ENCODE data around the gene KIF14. TPM values are rescaled to one million over a fixed set of nuclear protein-coding genes. Genes with fewer than 3 reads are reported as not detected.
"Not testable (repeated sequence)": the region's sequence is repeated elsewhere in the genome, so short reads cannot be mapped to it uniquely, and the experiment has no call there.

The KIF14 gene
- polyA plus RNA-seq, 1 donor = 2.9 TPM

- no peak overlapping the region for H3K4me3 ChIP-seq (ENCODE audit: low read length)
- H3K36me3 ChIP-seq (ENCODE audit: control insufficient read depth, insufficient read depth, low read length) = no peaks in the 10 kb centered on the region
- no peaks in the 10 kb centered on the region for H3K9me3 ChIP-seq (ENCODE audit: control insufficient read depth, low read depth, low read length)
- 100% methylated on average over 1 of the region's 2 CpGs for WGBS (ENCODE audit: insufficient coverage, low lambda C conversion rate)
- no peak overlapping the region for H3K27ac ChIP-seq (ENCODE audit: low read length)
- H3K27me3 ChIP-seq (ENCODE audit: control insufficient read depth, insufficient read depth, low read length) = no peaks in the 10 kb centered on the region
- no peaks in the 10 kb centered on the region for H3K4me1 ChIP-seq (ENCODE audit: control insufficient read depth, insufficient read depth, low read length)
- DNase-seq = no peak
Measured at GRCh38 chr1:200634261-200635122, 13.9 kb upstream of the KIF14 start.

DNA sequence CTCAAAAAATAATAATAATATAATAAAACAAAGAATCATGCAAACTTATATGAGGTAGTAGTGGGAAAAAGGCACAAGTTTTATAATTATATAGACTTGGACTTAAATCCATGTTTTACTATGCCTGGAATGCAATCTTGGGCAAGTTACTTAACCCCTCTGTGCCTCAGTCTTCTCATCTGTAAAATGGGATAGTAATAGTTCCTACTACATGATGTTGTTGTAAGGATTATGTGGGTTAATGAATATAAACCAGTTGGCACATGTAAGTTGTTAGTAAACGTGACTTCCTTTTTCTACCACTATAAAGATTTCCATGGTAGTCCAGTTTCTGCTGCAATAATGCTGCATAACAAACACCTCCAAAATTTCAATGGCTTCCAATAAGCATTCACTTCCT is 10.8 kb upstream of the KIF14 start:
- Histone ChIP-seq H3K9me3 (ENCODE audit: control insufficient read depth, low read depth, low read length) (no peaks in the 10 kb centered on the region), H3K4me3 (ENCODE audit: low read length) (no peak overlapping the region), H3K27ac (ENCODE audit: low read length) (no peak overlapping the region), H3K4me1 (ENCODE audit: control insufficient read depth, insufficient read depth, low read length) (no peaks in the 10 kb centered on the region), H3K27me3 (ENCODE audit: control insufficient read depth, insufficient read depth, low read length) (no peaks in the 10 kb centered on the region), H3K36me3 (ENCODE audit: control insufficient read depth, insufficient read depth, low read length) (no peaks in the 10 kb centered on the region)
- WGBS (ENCODE audit: insufficient coverage, low lambda C conversion rate) = no CpG with 5 or more reads among the region's 1 CpG
- no peak for DNase-seq

DNA sequence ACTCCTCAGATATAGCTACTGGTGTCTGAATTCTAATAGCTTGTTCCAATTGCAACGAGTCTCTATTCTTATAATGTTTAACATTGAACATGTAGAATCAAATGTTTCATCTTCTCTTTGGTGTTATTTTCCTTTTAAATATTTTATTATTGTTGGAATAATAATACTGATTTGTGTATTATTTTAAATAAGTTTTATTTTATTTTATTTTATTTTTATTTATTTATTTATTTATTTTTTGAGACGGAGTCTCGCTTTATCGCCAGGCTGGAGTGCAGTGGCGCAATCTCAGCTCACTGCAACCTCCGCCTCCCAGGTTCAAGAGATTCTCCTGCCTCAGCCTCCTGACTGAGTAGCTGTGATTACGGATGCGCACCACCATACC is 10.0 kb upstream of the KIF14 start:
- H3K4me1 ChIP-seq (ENCODE audit: control insufficient read depth, insufficient read depth, low read length); H3K27ac ChIP-seq (ENCODE audit: low read length); H3K27me3 ChIP-seq (ENCODE audit: control insufficient read depth, insufficient read depth, low read length); H3K4me3 ChIP-seq (ENCODE audit: low read length); DNase-seq; H3K9me3 ChIP-seq (ENCODE audit: control insufficient read depth, low read depth, low read length); H3K36me3 ChIP-seq (ENCODE audit: control insufficient read depth, insufficient read depth, low read length): not testable (repeated sequence)
- 84% methylated on average over 5 of the region's 8 CpGs for WGBS (ENCODE audit: insufficient coverage, low lambda C conversion rate)

DNA sequence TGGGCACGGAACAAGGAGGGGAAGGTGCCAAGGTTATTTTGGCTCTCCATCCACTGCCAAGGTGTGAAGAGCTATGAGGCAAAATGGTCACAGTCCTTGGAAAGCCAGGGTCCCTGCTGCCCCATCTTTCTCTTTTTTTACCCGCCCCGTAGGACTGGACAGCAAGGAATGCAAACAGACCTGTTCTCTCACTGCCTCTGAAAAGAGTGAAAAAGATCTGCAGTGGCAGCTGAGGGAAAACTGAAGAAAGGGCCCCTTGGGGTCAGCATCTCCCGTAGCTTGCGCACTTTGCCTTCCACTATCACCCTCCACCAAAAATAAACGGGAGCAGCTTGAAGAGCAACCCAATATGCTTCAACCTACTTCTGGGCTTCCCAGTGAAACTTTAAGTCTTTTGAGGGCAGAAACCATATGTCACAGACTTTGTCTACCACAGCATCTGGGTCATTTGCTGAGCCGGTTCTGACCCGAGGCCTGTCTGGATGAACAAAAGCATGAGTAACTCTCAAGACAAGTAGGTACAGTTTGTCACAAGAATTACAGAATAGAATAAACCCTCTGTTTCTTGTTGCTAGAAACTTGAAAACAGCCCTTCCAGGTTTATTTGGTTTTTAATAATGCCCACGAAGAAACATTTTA is 9.4 kb upstream of the KIF14 start:
- Histone ChIP-seq H3K9me3 (ENCODE audit: control insufficient read depth, low read depth, low read length) (no peaks in the 10 kb centered on the region), H3K4me1 (ENCODE audit: control insufficient read depth, insufficient read depth, low read length) (no peaks in the 10 kb centered on the region), H3K36me3 (ENCODE audit: control insufficient read depth, insufficient read depth, low read length) (no peaks in the 10 kb centered on the region), H3K27ac (ENCODE audit: low read length) (no peak overlapping the region), H3K4me3 (ENCODE audit: low read length) (no peak overlapping the region), H3K27me3 (ENCODE audit: control insufficient read depth, insufficient read depth, low read length) (no peaks in the 10 kb centered on the region)
- 90% methylated on average over 2 of the region's 9 CpGs for WGBS (ENCODE audit: insufficient coverage, low lambda C conversion rate)
- no peak for DNase-seq

- Histone ChIP-seq H3K4me3 (ENCODE audit: low read length) (no peak overlapping the region), H3K4me1 (ENCODE audit: control insufficient read depth, insufficient read depth, low read length) (no peaks in the 10 kb centered on the region), H3K9me3 (ENCODE audit: control insufficient read depth, low read depth, low read length) (no peaks in the 10 kb centered on the region), H3K27me3 (ENCODE audit: control insufficient read depth, insufficient read depth, low read length) (no peaks in the 10 kb centered on the region), H3K36me3 (ENCODE audit: control insufficient read depth, insufficient read depth, low read length) (no peaks in the 10 kb centered on the region), H3K27ac (ENCODE audit: low read length) (no peak overlapping the region)
- DNase-seq = no peak
- WGBS (ENCODE audit: insufficient coverage, low lambda C conversion rate) = no CpG with 5 or more reads among the region's 7 CpGs
Measured at GRCh38 chr1:200628223-200628881, 7.8 kb upstream of the KIF14 start.

- no peaks in the 10 kb centered on the region for H3K27me3 ChIP-seq (ENCODE audit: control insufficient read depth, insufficient read depth, low read length)
- no peak for DNase-seq
- H3K4me1 ChIP-seq (ENCODE audit: control insufficient read depth, insufficient read depth, low read length) = no peaks in the 10 kb centered on the region
- no peak overlapping the region for H3K27ac ChIP-seq (ENCODE audit: low read length)
- no peaks in the 10 kb centered on the region for H3K9me3 ChIP-seq (ENCODE audit: control insufficient read depth, low read depth, low read length)
- no CpG with 5 or more reads among the region's 1 CpG for WGBS (ENCODE audit: insufficient coverage, low lambda C conversion rate)
- no peak overlapping the region for H3K4me3 ChIP-seq (ENCODE audit: low read length)
- no peaks in the 10 kb centered on the region for H3K36me3 ChIP-seq (ENCODE audit: control insufficient read depth, insufficient read depth, low read length)
Measured at GRCh38 chr1:200627575-200628222, 7.1 kb upstream of the KIF14 start.

GRCh38 chr1:200626853-200627534 is 6.4 kb upstream of the KIF14 start:
- no peaks in the 10 kb centered on the region for H3K9me3 ChIP-seq (ENCODE audit: control insufficient read depth, low read depth, low read length)
- no peaks in the 10 kb centered on the region for H3K36me3 ChIP-seq (ENCODE audit: control insufficient read depth, insufficient read depth, low read length)
- 100% methylated on average over 2 of the region's 5 CpGs for WGBS (ENCODE audit: insufficient coverage, low lambda C conversion rate)
- H3K4me1 ChIP-seq (ENCODE audit: control insufficient read depth, insufficient read depth, low read length) = no peaks in the 10 kb centered on the region
- no peak for DNase-seq
- H3K4me3 ChIP-seq (ENCODE audit: low read length) = no peak overlapping the region
- H3K27me3 ChIP-seq (ENCODE audit: control insufficient read depth, insufficient read depth, low read length) = no peaks in the 10 kb centered on the region
- no peak overlapping the region for H3K27ac ChIP-seq (ENCODE audit: low read length)

DNA sequence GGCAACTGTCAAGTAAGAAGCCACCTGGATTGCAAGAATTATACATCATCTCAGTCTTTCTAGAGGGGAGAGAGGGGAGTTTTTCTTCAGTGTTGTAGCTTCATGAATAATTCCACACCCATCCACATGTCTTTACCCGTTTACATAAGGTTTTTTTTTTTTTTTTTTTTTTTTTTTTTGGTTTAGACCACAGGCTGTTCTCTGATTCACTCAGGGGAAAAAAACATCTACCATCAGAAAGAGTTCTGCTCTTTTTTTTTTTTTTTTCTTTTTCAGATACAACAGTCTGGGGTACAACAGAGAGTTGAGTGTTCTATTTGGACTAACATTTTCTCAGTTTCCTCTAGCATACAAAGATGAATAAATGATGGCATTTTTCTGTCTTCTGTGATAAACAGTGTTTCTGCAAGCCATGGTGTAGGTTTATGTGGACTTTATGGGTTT is 4.9 kb upstream of the KIF14 start:
- WGBS (ENCODE audit: insufficient coverage, low lambda C conversion rate) = 20% methylated on average over 1 of the region's 1 CpG
- H3K9me3 ChIP-seq (ENCODE audit: control insufficient read depth, low read depth, low read length) = no peaks in the 10 kb centered on the region
- H3K27ac ChIP-seq (ENCODE audit: low read length) = no peak overlapping the region
- H3K4me3 ChIP-seq (ENCODE audit: low read length) = no peak overlapping the region
- H3K36me3 ChIP-seq (ENCODE audit: control insufficient read depth, insufficient read depth, low read length) = no peaks in the 10 kb centered on the region
- H3K4me1 ChIP-seq (ENCODE audit: control insufficient read depth, insufficient read depth, low read length) = no peaks in the 10 kb centered on the region
- no peaks in the 10 kb centered on the region for H3K27me3 ChIP-seq (ENCODE audit: control insufficient read depth, insufficient read depth, low read length)
- no peak for DNase-seq

- H3K9me3 ChIP-seq (ENCODE audit: control insufficient read depth, low read depth, low read length) = no peaks in the 10 kb centered on the region
- H3K4me1 ChIP-seq (ENCODE audit: control insufficient read depth, insufficient read depth, low read length) = no peaks in the 10 kb centered on the region
- H3K27ac ChIP-seq (ENCODE audit: low read length) = no peak overlapping the region
- H3K27me3 ChIP-seq (ENCODE audit: control insufficient read depth, insufficient read depth, low read length) = no peaks in the 10 kb centered on the region
- H3K36me3 ChIP-seq (ENCODE audit: control insufficient read depth, insufficient read depth, low read length) = no peaks in the 10 kb centered on the region
- no peak overlapping the region for H3K4me3 ChIP-seq (ENCODE audit: low read length)
- no peak for DNase-seq
- no CpG with 5 or more reads among the region's 2 CpGs for WGBS (ENCODE audit: insufficient coverage, low lambda C conversion rate)
Measured at GRCh38 chr1:200624679-200625335, 4.3 kb upstream of the KIF14 start.

Data from large intestine (tissue), 3 donors.